Prostate gland (tissue), 2 donors: ENCODE results near the gene MAML2. TPM values are rescaled to one million over a fixed set of nuclear protein-coding genes. Genes with fewer than 3 reads are reported as not detected.

Source experiments
- DNase-seq: peaks from one replicate; pipeline ENCODE4 v3.0.0-alpha.2; 2019; ENCODE audit warnings: low spot score
- H3K27ac ChIP-seq, 2 donors: fragments of 200-600 bp; sonication (generic); 2 replicates each; pipeline ENCODE4 v1.5.1; 2017 to 2019
- H3K27me3 ChIP-seq: fragments of 200-600 bp; sonication (generic); replicated peaks from 2 replicates; pipeline ENCODE4 v1.5.1; 2019; ENCODE audit not compliant: insufficient read depth
- H3K36me3 ChIP-seq, 2 donors: fragments of 200-600 bp; sonication (generic); 1 replicate in 1 of 2; 2 replicates in 1 of 2; pipeline versions ENCODE4 v1.5.1 to v1.8.1; 2017 to 2019
- H3K4me1 ChIP-seq: fragments of 200-600 bp; sonication (generic); replicated peaks from 2 replicates; pipeline ENCODE4 v1.5.1; 2019
- H3K4me3 ChIP-seq, 2 donors: fragments of 200-600 bp; sonication (generic); 2 replicates each; pipeline ENCODE4 v1.5.1; 2017 to 2019
- H3K9me3 ChIP-seq: fragments of 200-600 bp; sonication (generic); 2 replicates; pipeline ENCODE4 v1.5.1; 2017
- POLR2A ChIP-seq: fragments of 450-650 bp; IDR thresholded peaks from one replicate; pipeline ENCODE4 v1.6.1; 2016; ENCODE audit warnings: antibody characterized with exemption, mild to moderate bottlenecking
- POLR2AphosphoS5 ChIP-seq: sonication (generic); formaldehyde crosslinking; IDR thresholded peaks from one replicate; pipeline ENCODE4 v1.6.1; 2017; ENCODE audit warnings: antibody characterized with exemption
- WGBS: methylation state at CpG from one replicate; pipeline ENCODE4 v1.1.5; 2018; 5-methylcytosine and 5-hydroxymethylcytosine counted together
- intact Hi-C: fragments of 100-400 bp; cut with DNase I; formaldehyde crosslinking; loops from one replicate; pipeline ENCODE4 v1.14.2; 2022
- total RNA-seq, 2 donors: library from RNA; depleted of rRNA; stranded (reverse); fragments of >200 nt; gene quantifications; one replicate each; pipeline ENCODE4 v1.1.0, GENCODE V29; 2016
- TF ChIP-seq, protein P1 (sequence below), 4 experiments: fragments of 200-600 bp in 2 of 4; fragments of 450-650 bp in 2 of 4; sonication (generic) in 2 of 4; IDR thresholded peaks; 1 replicate in 3 of 4; 2 replicates in 1 of 4; pipeline ENCODE4 v1.5.1; 2016 to 2019; ENCODE audit warnings: antibody characterized with exemption in 4 of 4, mild to moderate bottlenecking in 2 of 4, moderate library complexity in 2 of 4

Gene MAML2
- total RNA-seq, 2 donors from 2014 or later, result 28.9 to 30.4 TPM

DNA sequence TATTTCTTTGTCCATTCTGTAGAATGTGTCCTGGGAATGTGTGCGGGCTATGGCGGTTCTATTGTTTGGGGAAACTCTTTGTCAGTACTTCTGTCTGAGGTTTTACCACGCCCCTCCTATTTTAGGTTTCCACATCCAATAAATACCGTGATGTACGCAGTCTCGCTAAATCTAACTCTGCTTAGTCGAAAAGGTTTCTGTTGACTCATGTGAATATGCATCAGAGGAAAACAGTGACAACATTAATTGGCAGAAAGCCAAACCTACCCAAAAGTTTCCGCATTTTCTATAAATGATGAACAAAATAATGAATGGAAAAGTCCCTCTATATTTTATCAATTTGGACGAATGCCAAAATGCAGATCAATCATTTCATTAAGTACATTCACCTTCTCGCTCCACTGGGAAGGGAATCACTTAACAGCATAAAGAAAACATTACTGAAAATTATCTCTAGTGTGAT, 143.4 kb downstream of the MAML2 start:
- Histone ChIP-seq H3K9me3 (no peaks in the 10 kb centered on the region), H3K27me3 (no peaks in the 10 kb centered on the region), H3K36me3 (no peaks in the 10 kb centered on the region), H3K27ac (no peak overlapping the region), H3K4me3 (no peak overlapping the region), H3K4me1 (peaks cover 2% of the 10 kb centered on the region)
- whole genome bisulfite sequencing, result 76% methylated on average over 10 of the region's 10 CpGs
- DNase-seq, result no peak
- TF ChIP-seq POLR2AphosphoS5 (no peak), POLR2A (no peak)
- TF ChIP-seq, protein P1, sequence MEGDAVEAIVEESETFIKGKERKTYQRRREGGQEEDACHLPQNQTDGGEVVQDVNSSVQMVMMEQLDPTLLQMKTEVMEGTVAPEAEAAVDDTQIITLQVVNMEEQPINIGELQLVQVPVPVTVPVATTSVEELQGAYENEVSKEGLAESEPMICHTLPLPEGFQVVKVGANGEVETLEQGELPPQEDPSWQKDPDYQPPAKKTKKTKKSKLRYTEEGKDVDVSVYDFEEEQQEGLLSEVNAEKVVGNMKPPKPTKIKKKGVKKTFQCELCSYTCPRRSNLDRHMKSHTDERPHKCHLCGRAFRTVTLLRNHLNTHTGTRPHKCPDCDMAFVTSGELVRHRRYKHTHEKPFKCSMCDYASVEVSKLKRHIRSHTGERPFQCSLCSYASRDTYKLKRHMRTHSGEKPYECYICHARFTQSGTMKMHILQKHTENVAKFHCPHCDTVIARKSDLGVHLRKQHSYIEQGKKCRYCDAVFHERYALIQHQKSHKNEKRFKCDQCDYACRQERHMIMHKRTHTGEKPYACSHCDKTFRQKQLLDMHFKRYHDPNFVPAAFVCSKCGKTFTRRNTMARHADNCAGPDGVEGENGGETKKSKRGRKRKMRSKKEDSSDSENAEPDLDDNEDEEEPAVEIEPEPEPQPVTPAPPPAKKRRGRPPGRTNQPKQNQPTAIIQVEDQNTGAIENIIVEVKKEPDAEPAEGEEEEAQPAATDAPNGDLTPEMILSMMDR (IDR thresholded peaks at IDR 0.05), result no peak
- intact Hi-C loops, result no loop called here

DNA sequence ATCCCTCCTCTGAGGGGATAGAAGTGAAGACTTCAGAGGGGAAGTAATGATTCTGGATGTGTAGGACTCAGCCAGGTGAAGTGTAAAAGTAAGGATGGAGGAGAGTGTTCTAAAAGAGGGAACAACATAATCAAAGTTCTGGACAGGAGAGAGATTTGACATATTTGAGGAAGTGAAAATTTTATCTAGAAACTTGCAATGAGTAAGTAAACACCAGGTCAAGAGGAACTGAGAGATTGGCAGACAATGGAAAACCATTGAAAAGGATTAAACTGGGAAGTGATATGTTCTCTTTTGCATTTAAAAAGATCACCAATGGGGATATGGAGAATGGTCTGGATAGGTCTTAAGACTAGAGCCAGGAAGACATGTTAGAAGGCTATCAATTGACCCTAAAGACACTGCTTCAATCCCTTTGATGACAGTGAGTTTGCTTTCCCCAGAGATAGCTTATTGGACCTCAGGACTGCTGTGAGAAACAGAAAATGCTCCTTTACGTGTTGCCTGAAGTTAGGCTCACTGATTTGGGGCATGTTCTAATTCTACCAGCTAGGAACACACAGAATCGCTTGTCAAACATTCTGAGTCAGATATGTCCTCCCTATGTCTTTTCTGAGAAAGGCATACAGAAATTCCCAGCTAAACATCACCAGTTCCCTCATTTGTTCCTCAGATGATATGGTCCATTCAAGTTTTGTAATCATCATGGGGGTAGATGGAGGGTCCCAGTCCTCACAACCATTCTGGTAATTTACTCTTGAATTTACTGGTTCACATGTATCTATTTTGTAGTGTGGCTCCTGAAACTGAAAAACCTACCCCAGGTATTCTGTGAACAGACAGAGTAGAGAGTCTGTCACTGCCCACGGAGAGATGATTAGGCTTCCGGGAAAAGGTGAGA, 144.9 kb downstream of the MAML2 start:
- Histone ChIP-seq H3K9me3 (no peaks in the 10 kb centered on the region), H3K27ac (no peak overlapping the region), H3K4me3 (no peak overlapping the region), H3K4me1 (peaks cover 3% of the 10 kb centered on the region), H3K36me3 (no peaks in the 10 kb centered on the region), H3K27me3 (no peaks in the 10 kb centered on the region)
- TF ChIP-seq, protein P1 (IDR thresholded peaks at IDR 0.05), result no peak
- TF ChIP-seq POLR2A (no peak), POLR2AphosphoS5 (no peak)
- WGBS, result 99% methylated on average over 4 of the region's 4 CpGs
- intact Hi-C loops, result no loop called here
- no peak for DNase-seq

- Histone ChIP-seq H3K9me3 (no peaks in the 10 kb centered on the region), H3K36me3 (no peaks in the 10 kb centered on the region), H3K27me3 (no peaks in the 10 kb centered on the region), H3K4me1 (peaks cover 3% of the 10 kb centered on the region), H3K4me3 (no peak overlapping the region), H3K27ac (no peak overlapping the region)
- no peak for DNase-seq
- intact Hi-C loops, result no loop called here
- WGBS, result 78% methylated on average over 1 of the region's 1 CpG
- TF ChIP-seq POLR2AphosphoS5 (no peak), POLR2A (no peak)
- TF ChIP-seq, protein P1 (IDR thresholded peaks at IDR 0.05), result no peak
Measured at GRCh38 chr11:96197103-96197502, 145.9 kb downstream of the MAML2 start.

DNA sequence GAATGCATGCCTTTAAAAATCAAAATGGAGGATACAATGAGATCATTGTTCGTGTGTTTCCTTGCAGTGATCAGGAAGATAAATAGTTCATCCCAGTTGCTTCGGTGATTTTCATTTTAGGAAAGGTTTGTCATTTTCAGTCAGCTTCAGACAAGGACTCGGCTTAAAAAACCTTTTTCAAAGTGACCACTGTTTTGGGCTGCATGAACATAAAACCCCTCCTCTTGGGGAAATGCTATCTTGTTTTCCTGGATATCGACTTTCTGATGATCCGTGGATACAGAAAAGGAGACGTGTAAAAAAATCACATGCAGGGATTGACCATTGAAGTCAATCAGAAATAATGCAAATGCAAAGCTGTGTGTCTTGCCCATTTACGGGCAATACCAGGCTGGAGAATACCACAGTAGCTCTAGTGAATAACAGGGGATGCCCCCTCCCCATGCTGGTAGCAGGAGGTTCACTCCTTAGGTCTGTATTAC, 146.8 kb downstream of the MAML2 start:
- no peak overlapping the region for H3K4me3 ChIP-seq
- no peaks in the 10 kb centered on the region for H3K36me3 ChIP-seq
- TF ChIP-seq POLR2AphosphoS5 (no peak), POLR2A (no peak)
- TF ChIP-seq, protein P1 (IDR thresholded peaks at IDR 0.05), result no peak
- H3K4me1 ChIP-seq, result peaks cover 3% of the 10 kb centered on the region
- 39% methylated on average over 7 of the region's 7 CpGs for WGBS
- intact Hi-C loops, result no loop called here
- DNase-seq, result no peak
- no peaks in the 10 kb centered on the region for H3K9me3 ChIP-seq
- H3K27ac ChIP-seq, result no peak overlapping the region
- no peaks in the 10 kb centered on the region for H3K27me3 ChIP-seq
